ENCODE results near the gene FYB1.

DNA sequence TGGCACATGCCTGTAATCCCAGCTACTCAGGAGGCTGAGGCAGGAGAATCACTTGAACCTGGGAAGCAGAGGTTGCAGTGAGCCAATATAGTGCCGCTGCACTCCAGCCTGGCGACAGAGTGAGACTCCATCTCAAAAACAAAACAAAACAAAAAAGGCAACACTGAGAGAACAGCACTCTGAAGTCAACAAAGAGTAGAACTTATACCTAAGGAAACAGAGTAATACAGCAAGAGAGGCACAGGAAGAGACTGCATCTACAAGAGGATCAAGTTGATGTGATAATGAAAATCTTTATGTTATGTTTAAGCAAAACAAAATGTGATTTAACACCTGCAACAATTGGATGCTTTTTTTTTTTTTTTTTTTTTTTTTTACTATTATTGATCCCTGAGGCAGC, 33.1 kb downstream of the FYB1 start:
- TF ChIP-seq CTCF (IDR thresholded peaks at IDR 0.05) (no peak), POLR2AphosphoS5 (IDR thresholded peaks at IDR 0.05) (no peak), POLR2A (IDR thresholded peaks at IDR 0.05) (no peak)
